Mammary epithelial cell (primary cell): Measurements from ENCODE around the gene PPFIBP2.

Experiments
- CTCF ChIP-seq, 2 donors: IDR thresholded peaks in 1 of 2; conservative IDR thresholded peaks in 1 of 2; 2 replicates each; pipeline ENCODE4 v1.5.1; 2011 to 2012; ENCODE audit warnings: inconsistent platforms in 2 of 2, low read length in 2 of 2, mild to moderate bottlenecking in 2 of 2, control low read depth in 1 of 2, low read depth in 1 of 2; ENCODE audit not compliant: insufficient read depth in 1 of 2; ENCODE audit errors: extremely low read depth in 1 of 2
- EZH2 ChIP-seq: IDR thresholded peaks from 2 replicates; pipeline ENCODE4 v1.6.1; 2012; ENCODE audit warnings: low read length, inconsistent platforms, borderline replicate concordance

- TF ChIP-seq CTCF (conservative IDR thresholded peaks at IDR 0.05 in 1 of 2, IDR thresholded peaks at IDR 0.05 in 1 of 2; ENCODE audit: extremely low read depth in 1 of 2, insufficient read depth in 1 of 2, low read depth in 1 of 2, low read length in 2 of 2): no peak
- TF ChIP-seq EZH2: no peak
Observed at GRCh38 chr11:7592711-7593110, 78.9 kb downstream of the PPFIBP2 start.
